GM18951 (cell line): ENCODE data around the gene SSR1.
"Not testable (repeated sequence)": the region's sequence is repeated elsewhere in the genome, so short reads cannot be mapped to it uniquely, and the experiment has no call there.

Experiments used
- POLR2A ChIP-seq: IDR thresholded peaks from 4 replicates; pipeline ENCODE4 v1.6.1; 2011; ENCODE audit warnings: mild to moderate bottlenecking; ENCODE audit not compliant: insufficient read length, insufficient read depth; ENCODE audit errors: extremely low read depth
- in situ Hi-C: fragments of 300-500 bp; cut with MboI; formaldehyde crosslinking; loops from one replicate; pipeline ENCODE4 v1.12.0; 2022; ENCODE audit warnings: low sequenced_read_pairs, mixed read lengths, inconsistent platforms; ENCODE audit not compliant: unreplicated experiment

SSR1 gene

DNA sequence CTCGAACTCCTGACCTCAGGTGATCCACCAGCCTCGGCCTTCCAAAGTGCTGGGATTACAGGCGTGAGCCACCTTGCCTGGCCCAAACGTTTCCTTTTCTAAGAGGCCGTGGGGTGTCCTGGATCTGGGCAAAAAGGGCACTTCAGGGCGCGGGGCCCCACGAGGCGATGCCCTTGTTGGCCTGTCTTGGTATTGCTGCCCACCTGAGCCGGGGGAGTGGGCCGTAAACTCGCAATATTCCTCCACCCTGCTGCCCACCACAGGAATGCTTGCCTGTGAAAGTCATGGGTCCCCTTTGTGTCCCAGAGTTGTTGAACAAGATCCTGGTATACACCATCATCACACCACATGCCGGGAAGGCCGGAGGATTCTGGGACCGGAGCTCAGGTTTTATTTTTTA lies 49.0 kb downstream of the SSR1 start:
- in situ Hi-C loops = no loop called here
- TF ChIP-seq POLR2A = no peak

- in situ Hi-C loops = not testable (repeated sequence)
Observed at GRCh38 chr6:7263519-7263805, 49.5 kb downstream of the SSR1 start.

DNA sequence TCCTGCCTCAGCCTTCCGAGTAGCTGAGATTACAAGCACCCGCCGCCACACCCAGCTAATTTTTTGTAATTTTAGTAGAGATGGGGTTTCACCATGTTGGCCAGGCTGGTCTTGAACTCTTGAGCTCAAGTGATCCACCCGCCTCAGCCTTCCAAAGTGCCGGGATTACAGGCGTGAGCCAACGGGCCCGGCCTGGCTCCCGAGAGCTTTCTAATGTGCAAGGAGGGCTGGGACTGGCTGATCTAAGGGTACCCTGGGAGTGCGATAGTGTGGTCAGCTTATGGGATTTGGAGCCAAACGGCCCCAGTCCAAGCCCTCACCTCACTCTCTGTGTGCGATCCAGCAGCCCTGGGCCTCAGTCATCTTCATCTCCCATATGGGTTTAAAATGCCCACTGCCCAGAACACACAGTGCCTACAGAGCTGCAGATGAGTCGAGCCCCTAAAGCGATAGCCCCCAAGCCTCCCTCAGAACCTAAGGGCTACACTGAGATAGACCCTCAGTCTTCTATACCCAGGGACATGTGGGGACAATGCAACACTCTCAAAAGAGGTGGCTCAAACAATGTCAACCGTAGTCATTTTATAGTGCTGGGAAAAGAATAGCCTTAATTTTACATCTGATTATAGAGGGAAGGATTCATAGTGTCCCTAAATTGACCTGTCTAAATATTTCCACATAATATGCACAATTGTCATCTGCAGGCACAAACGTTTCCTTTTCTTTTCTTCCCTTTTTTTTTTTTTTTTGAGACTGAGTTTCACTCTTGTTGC lies 50.1 kb downstream of the SSR1 start:
- no peak for TF ChIP-seq POLR2A
- in situ Hi-C loops = no loop called here

DNA sequence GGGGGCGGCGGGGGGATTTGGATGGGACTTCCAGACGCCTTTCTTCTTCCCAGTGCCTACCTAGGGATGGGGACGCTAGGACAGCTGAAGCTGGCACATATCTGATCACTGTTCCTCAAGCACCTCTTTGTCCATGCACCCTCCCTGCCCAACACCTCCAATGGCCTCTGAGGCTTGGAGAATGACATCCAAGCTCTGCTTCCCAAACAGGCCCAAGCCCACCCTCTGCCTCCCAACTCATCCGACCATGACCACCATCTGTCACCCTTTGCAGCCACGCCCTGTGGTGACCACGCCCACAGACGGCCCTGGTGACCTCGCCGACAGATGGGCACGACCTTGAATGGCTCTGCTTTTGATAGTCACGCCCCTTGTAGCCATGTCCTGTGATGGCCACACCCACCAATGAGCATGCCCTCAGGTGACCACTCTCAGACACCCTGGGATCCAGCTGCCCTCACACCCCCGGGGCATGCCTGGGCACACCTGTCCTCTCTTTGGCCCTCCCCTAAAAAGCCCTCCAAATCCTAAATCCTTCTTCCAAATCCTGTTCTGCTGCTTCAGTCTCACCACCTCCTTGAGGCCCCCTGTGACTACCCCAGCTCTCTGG lies 51.0 kb downstream of the SSR1 start:
- in situ Hi-C loops = no loop called here
- no peak for TF ChIP-seq POLR2A

DNA sequence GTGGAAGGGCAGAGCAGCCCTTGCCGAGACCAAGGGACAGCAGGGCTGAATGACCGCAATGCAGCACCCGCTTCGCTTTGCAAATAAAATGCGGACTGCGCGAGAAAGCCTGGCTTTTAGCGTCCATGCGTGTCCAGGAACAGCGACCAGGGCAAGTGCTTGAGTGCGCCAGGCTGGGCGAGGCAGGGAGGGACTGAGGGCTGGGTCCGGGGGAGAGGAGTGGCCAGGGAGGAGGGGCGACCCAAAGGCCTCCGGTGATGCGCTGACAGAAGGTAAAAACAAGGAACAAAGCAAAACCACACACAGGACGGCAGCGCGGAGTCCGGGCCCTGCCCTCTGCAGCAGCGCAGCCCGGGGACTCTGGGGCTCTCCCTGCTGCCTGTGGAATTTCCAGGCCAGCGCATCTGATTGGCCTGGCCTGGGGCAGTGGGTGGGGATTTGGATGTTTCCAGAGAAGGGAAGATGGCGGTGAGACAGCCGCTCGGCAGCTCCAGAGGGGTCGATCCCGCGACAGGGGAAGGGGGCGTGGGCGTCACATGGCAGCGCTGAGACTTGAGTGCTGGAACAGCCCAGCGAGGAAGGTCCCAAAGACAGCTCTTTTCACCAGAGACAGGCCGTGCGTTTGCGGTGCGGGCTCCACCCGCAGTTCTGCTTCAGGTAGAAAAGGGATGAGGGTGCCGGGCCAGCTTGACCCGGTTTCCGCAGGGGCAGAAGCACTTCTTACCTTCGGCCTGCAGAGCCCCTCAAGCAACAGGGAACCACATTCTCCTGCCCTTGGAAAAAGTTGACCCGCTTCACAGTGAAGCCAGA lies 51.8 kb downstream of the SSR1 start:
- no peak for TF ChIP-seq POLR2A
- in situ Hi-C loops = no loop called here

- in situ Hi-C loops = no loop called here
- no peak for TF ChIP-seq POLR2A
Observed at GRCh38 chr6:7260291-7261031, 52.5 kb downstream of the SSR1 start.

DNA sequence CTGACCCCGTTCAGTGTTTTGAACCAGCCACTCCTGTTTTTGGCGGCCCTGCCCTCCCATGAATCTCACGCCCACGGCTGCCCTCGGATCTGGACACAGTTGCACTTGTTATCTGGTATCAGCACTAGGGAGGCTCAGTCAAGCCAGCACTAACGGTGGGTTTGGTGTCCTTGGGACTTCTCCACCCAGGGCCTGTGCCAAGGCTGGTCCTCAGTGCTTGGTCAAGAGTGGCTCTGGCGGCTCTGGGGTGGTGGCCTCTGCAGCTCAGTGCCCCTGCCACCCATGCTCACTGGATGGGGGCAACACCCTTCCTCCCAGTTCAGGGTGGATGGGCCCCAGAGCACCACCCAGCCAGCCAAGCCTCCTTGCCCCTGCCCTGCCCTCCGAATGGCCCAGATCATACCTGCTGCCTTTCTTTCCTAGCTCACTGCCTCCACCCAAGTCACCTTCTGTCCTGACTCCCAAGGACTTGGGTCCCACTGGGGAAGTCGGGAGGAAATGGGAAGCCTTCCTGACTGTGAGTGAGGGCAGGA lies 54.7 kb downstream of the SSR1 start:
- in situ Hi-C loops = no loop called here
- TF ChIP-seq POLR2A = no peak

- TF ChIP-seq POLR2A = no peak
- in situ Hi-C loops = no loop called here
Observed at GRCh38 chr6:7257521-7258230, 55.3 kb downstream of the SSR1 start.

- TF ChIP-seq POLR2A = no peak
- in situ Hi-C loops = no loop called here
Observed at GRCh38 chr6:7256785-7257184, 56.2 kb downstream of the SSR1 start.

DNA sequence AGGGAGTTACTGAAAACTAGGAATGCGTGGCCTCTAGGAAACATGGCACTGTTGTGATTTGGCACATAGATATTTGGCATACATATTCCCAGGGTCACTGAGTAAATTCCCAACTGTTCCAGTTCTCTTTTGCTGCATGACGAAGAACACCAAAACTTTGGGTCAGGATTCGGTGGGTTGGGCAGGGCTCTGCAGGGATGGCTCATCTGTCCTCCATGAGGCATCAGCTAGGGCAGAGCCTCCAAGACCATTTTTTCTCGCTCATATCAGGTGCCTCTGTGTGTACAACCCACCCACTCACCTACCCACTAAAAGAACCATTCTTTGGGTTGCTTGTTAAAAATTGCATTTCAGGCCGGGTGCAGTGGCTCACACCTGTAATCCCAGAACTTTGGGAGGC lies 57.1 kb downstream of the SSR1 start:
- in situ Hi-C loops = no loop called here
- no peak for TF ChIP-seq POLR2A

- TF ChIP-seq POLR2A = no peak
- in situ Hi-C loops = no loop called here
Observed at GRCh38 chr6:7254980-7255835, 57.8 kb downstream of the SSR1 start.

GRCh38 chr6:7252390-7252789 lies 60.6 kb downstream of the SSR1 start:
- in situ Hi-C loops = no loop called here
- TF ChIP-seq POLR2A = no peak
